Middle frontal gyrus (tissue), 1 donor: ENCODE data around the gene TBCD.

ENCODE experiments used
- DNase-seq: peaks from one replicate; pipeline ENCODE4 v3.0.0-alpha.2; 2015; ENCODE audit warnings: low spot score; ENCODE audit errors: extremely low spot score

TBCD gene

GRCh38 chr17:82808921-82809905 lies 57.3 kb downstream of the TBCD start:
- no peak for DNase-seq

GRCh38 chr17:82810644-82811430 lies 59.0 kb downstream of the TBCD start:
- no peak for DNase-seq

GRCh38 chr17:82812058-82812457 lies 60.2 kb downstream of the TBCD start:
- no peak for DNase-seq

GRCh38 chr17:82812601-82813000 lies 60.7 kb downstream of the TBCD start:
- no peak for DNase-seq

GRCh38 chr17:82813299-82814051 lies 61.6 kb downstream of the TBCD start:
- DNase-seq: no peak

- no peak for DNase-seq
Observed at GRCh38 chr17:82814834-82815233, 63.0 kb downstream of the TBCD start.

GRCh38 chr17:82815354-82815753 lies 63.5 kb downstream of the TBCD start:
- no peak for DNase-seq

- DNase-seq: no peak
Observed at GRCh38 chr17:82815790-82816305, 64.0 kb downstream of the TBCD start.

- DNase-seq: no peak
Observed at GRCh38 chr17:82816358-82816757, 64.5 kb downstream of the TBCD start.

- no peak for DNase-seq
Observed at GRCh38 chr17:82817947-82818346, 66.1 kb downstream of the TBCD start.

- DNase-seq: no peak
Observed at GRCh38 chr17:82820278-82821251, 68.7 kb downstream of the TBCD start.

GRCh38 chr17:82821554-82821953 lies 69.7 kb downstream of the TBCD start:
- no peak for DNase-seq

GRCh38 chr17:82822281-82822680 lies 70.4 kb downstream of the TBCD start:
- DNase-seq: no peak

GRCh38 chr17:82823004-82823403 lies 71.1 kb downstream of the TBCD start:
- no peak for DNase-seq

GRCh38 chr17:82825540-82826124 lies 73.8 kb downstream of the TBCD start:
- DNase-seq: no peak

- no peak for DNase-seq
Observed at GRCh38 chr17:82826211-82826610, 74.3 kb downstream of the TBCD start.

GRCh38 chr17:82826956-82827355 lies 75.1 kb downstream of the TBCD start:
- no peak for DNase-seq

GRCh38 chr17:82828875-82829487 lies 77.1 kb downstream of the TBCD start:
- DNase-seq: no peak

GRCh38 chr17:82830249-82830661 lies 78.4 kb downstream of the TBCD start:
- DNase-seq: no peak
